WTC11 (cell line): ENCODE data around the gene SLAMF1.

Experiments used
- TF ChIP-seq, protein P1 (sequence below): fragments of 200-600 bp; IDR thresholded peaks from 2 replicates; pipeline ENCODE4 v1.8.0; 2022; ENCODE audit warnings: antibody characterized with exemption
- TF ChIP-seq, protein P2 (sequence below): sonication (generic); formaldehyde crosslinking; conservative IDR thresholded peaks from 2 replicates; pipeline ENCODE4 v1.8.1; 2022; ENCODE audit warnings: mild to moderate bottlenecking, missing genetic modification reagents

DNA sequence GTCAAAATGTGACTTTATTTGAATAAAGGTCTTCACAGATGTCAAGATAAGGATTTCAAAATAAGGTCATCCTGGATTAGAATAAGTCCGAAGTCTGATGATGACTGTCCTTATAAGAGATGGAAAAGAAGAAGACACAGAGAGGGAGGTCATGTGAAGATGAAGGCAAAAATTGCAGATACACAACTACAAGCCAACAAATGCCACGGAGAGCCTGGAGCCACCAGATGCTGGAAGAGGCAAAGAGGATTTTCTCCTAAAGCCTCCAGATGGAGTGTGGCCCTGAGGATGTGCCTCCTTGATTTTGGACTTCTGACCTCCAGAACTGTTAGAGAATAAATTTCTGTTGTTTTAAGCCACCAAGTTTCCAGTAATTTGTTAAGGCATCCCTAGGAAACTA lies 31.2 kb downstream of the SLAMF1 start:
- TF ChIP-seq, protein P1, sequence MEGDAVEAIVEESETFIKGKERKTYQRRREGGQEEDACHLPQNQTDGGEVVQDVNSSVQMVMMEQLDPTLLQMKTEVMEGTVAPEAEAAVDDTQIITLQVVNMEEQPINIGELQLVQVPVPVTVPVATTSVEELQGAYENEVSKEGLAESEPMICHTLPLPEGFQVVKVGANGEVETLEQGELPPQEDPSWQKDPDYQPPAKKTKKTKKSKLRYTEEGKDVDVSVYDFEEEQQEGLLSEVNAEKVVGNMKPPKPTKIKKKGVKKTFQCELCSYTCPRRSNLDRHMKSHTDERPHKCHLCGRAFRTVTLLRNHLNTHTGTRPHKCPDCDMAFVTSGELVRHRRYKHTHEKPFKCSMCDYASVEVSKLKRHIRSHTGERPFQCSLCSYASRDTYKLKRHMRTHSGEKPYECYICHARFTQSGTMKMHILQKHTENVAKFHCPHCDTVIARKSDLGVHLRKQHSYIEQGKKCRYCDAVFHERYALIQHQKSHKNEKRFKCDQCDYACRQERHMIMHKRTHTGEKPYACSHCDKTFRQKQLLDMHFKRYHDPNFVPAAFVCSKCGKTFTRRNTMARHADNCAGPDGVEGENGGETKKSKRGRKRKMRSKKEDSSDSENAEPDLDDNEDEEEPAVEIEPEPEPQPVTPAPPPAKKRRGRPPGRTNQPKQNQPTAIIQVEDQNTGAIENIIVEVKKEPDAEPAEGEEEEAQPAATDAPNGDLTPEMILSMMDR: no peak
- TF ChIP-seq, protein P2, sequence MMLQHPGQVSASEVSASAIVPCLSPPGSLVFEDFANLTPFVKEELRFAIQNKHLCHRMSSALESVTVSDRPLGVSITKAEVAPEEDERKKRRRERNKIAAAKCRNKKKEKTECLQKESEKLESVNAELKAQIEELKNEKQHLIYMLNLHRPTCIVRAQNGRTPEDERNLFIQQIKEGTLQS: no peak
